HCT116 (cell line): ENCODE data around the gene IL36A. TPM values are rescaled to one million over a fixed set of nuclear protein-coding genes. Genes with fewer than 3 reads are reported as not detected.

Experiments used
- ATAC-seq: fragments of 200-7000 bp; cut with Tn5 transposase; 2 replicates; pipeline ENCODE4 v1.9.1; 2020; ENCODE audit warnings: mild to moderate bottlenecking, moderate library complexity
- BruUV-seq: library from RNA; stranded (reverse); fragments of 400-500 nt; replicated peaks from 2 replicates; lab custom pipeline; 2021; lab: Mats Ljungman, UMichigan
- CTCF ChIA-PET: fragments of 300-600 bp; sonication (Branson Sonifier 250); formaldehyde crosslinking; loops from one replicate; lab custom pipeline; 2021; ENCODE audit warnings: antibody characterized with exemption; lab: Charles Lee
- POLR2A ChIA-PET: fragments of 300-600, 350-600 bp; sonication (Branson Sonifier 250); formaldehyde crosslinking; loops from one replicate; lab custom pipeline; 2021; ENCODE audit warnings: antibody characterized with exemption; lab: Charles Lee
- RAD21 ChIA-PET, 2 experiments: fragments of 300-600 bp; sonication (Branson Sonifier 250); formaldehyde crosslinking; loops; one replicate each; lab custom pipeline; 2023; ENCODE audit warnings: low total read pairs in 2 of 2; ENCODE audit not compliant: uncharacterized antibody in 2 of 2, unreplicated experiment in 2 of 2, low non-redundant PET in 1 of 2; lab: Charles Lee
- DNase-seq: peaks from one replicate; pipeline ENCODE4 v3.0.0-alpha.2; 2010; ENCODE audit warnings: low read depth, low spot score
- H2AFZ ChIP-seq: fragments of 200-600 bp; shearing (Covaris generic), sonication (generic); 2 replicates; pipeline ENCODE4 v1.6.1; 2017; ENCODE audit warnings: low read depth, mixed run types, mixed read lengths, antibody characterized with exemption, low read length; ENCODE audit not compliant: poor library complexity, severe bottlenecking
- H3K27ac ChIP-seq: 2 replicates; pipeline ENCODE4 v1.5.1; 2012; ENCODE audit warnings: low read depth, low read length
- H3K27me3 ChIP-seq: fragments of 200-600 bp; sonication (generic); 2 replicates; pipeline ENCODE4 v1.6.1; 2016; ENCODE audit warnings: mixed run types, low read length, mixed read lengths; ENCODE audit not compliant: insufficient read depth
- H3K36me3 ChIP-seq, 2 experiments: fragments of 200-500 bp in 1 of 2; fragments of 200-600 bp in 1 of 2; sonication (Bioruptor generic) in 1 of 2; sonication (generic) in 1 of 2; 2 replicates each; pipeline versions ENCODE4 v1.5.1 to v1.6.1; 2014 to 2016; ENCODE audit warnings: low read length in 2 of 2, inconsistent platforms in 1 of 2, mixed read lengths in 1 of 2, mixed run types in 1 of 2; ENCODE audit not compliant: insufficient read depth in 2 of 2, control insufficient read depth in 1 of 2
- H3K4me1 ChIP-seq, 2 experiments: fragments of 200-600 bp in 1 of 2; sonication (generic) in 1 of 2; 2 replicates each; pipeline versions ENCODE4 v1.5.1 to v1.6.1; 2012 to 2017; ENCODE audit warnings: low read length in 2 of 2, inconsistent platforms in 1 of 2, mild to moderate bottlenecking in 1 of 2, mixed read lengths in 1 of 2, mixed run types in 1 of 2, moderate library complexity in 1 of 2; ENCODE audit not compliant: insufficient read depth in 2 of 2, control insufficient read depth in 1 of 2
- H3K4me2 ChIP-seq: fragments of 200-600 bp; sonication (generic); 2 replicates; pipeline ENCODE4 v1.6.1; 2017; ENCODE audit warnings: mixed run types, low read length, mixed read lengths
- H3K4me3 ChIP-seq, 2 experiments: fragments of 200-600 bp in 1 of 2; sonication (generic) in 1 of 2; replicated peaks in 1 of 2; 2 replicates each; pipeline ENCODE4 v1.5.1; 2011 to 2016; ENCODE audit warnings: low read length in 2 of 2, control low read depth in 1 of 2, low read depth in 1 of 2, mild to moderate bottlenecking in 1 of 2, mixed read lengths in 1 of 2, mixed run types in 1 of 2
- H3K79me2 ChIP-seq: fragments of 200-600 bp; sonication (generic); 2 replicates; pipeline ENCODE4 v1.6.1; 2017; ENCODE audit warnings: mild to moderate bottlenecking, mixed run types, low read length, moderate library complexity, mixed read lengths; ENCODE audit not compliant: insufficient read depth
- H3K9ac ChIP-seq: fragments of 200-600 bp; sonication (generic); 2 replicates; pipeline ENCODE4 v1.6.1; 2016; ENCODE audit warnings: low read length, mixed read lengths
- H3K9me2 ChIP-seq: fragments of 200-600 bp; sonication (generic), shearing (Covaris generic); 2 replicates; pipeline ENCODE4 v1.6.1; 2017; ENCODE audit warnings: mixed run types, mild to moderate bottlenecking, moderate library complexity; ENCODE audit not compliant: insufficient read depth
- H3K9me3 ChIP-seq, 2 experiments: fragments of 200-500 bp in 1 of 2; fragments of 200-600 bp in 1 of 2; sonication (Bioruptor generic) in 1 of 2; sonication (generic) in 1 of 2; 2 replicates each; pipeline ENCODE4 v1.6.1; 2014 to 2017; ENCODE audit warnings: low read length in 2 of 2, mixed read lengths in 2 of 2, inconsistent platforms in 1 of 2, low read depth in 1 of 2, mild to moderate bottlenecking in 1 of 2, mixed run types in 1 of 2, moderate library complexity in 1 of 2; ENCODE audit not compliant: control insufficient read depth in 1 of 2, insufficient read depth in 1 of 2
- H4K20me1 ChIP-seq: fragments of 200-600 bp; sonication (generic), shearing (Covaris generic); 2 replicates; pipeline ENCODE4 v1.6.1; 2017; ENCODE audit warnings: mixed run types, mild to moderate bottlenecking, moderate library complexity; ENCODE audit not compliant: insufficient read depth
- ATF3 ChIP-seq: IDR thresholded peaks from 2 replicates; pipeline ENCODE4 v1.6.1; 2012
- CBX3 ChIP-seq: IDR thresholded peaks from 2 replicates; pipeline ENCODE4 v1.6.1; 2012; ENCODE audit warnings: low read depth
- CTCF ChIP-seq, 3 experiments: fragments of 200-600 bp in 1 of 3; sonication (generic) in 1 of 3; IDR thresholded peaks in 2 of 3; conservative IDR thresholded peaks in 1 of 3; 2 replicates each; pipeline ENCODE4 v1.5.1; 2012 to 2017; ENCODE audit warnings: low read depth in 2 of 3, low read length in 2 of 3, antibody characterized with exemption in 1 of 3, borderline replicate concordance in 1 of 3, control low read depth in 1 of 3, mild to moderate bottlenecking in 1 of 3, mixed read lengths in 1 of 3, mixed run types in 1 of 3, moderate library complexity in 1 of 3; ENCODE audit not compliant: insufficient read depth in 1 of 3
- EGR1 ChIP-seq: IDR thresholded peaks from 2 replicates; pipeline ENCODE4 v1.6.1; 2012; ENCODE audit warnings: low read depth
- ELF1 ChIP-seq: IDR thresholded peaks from 2 replicates; pipeline ENCODE4 v1.6.1; 2012; ENCODE audit warnings: low read depth, borderline replicate concordance
- EZH2 ChIP-seq: fragments of 200-600 bp; sonication (generic); IDR thresholded peaks from 2 replicates; pipeline ENCODE4 v1.6.1; 2017; ENCODE audit warnings: antibody characterized with exemption, mixed run types
- EZH2phosphoT487 ChIP-seq: fragments of 200-600 bp; IDR thresholded peaks from 2 replicates; pipeline ENCODE4 v1.6.1; 2018; ENCODE audit warnings: antibody characterized with exemption, borderline replicate concordance
- FOSL1 ChIP-seq: IDR thresholded peaks from 2 replicates; pipeline ENCODE4 v1.6.1; 2012; ENCODE audit warnings: low read depth
- JUND ChIP-seq: IDR thresholded peaks from 2 replicates; pipeline ENCODE4 v1.6.1; 2012
- MAX ChIP-seq: IDR thresholded peaks from 2 replicates; pipeline ENCODE4 v1.6.1; 2012
- POLR2A ChIP-seq: IDR thresholded peaks from 2 replicates; pipeline ENCODE4 v1.7.0; 2011; ENCODE audit warnings: borderline replicate concordance; ENCODE audit not compliant: insufficient read depth, insufficient read length; ENCODE audit errors: extremely low read depth
- POLR2AphosphoS5 ChIP-seq: IDR thresholded peaks from 2 replicates; pipeline ENCODE4 v1.6.1; 2011; ENCODE audit warnings: mild to moderate bottlenecking, low read depth, low read length, moderate library complexity
- RAD21 ChIP-seq: IDR thresholded peaks from 2 replicates; pipeline ENCODE4 v1.6.1; 2012; ENCODE audit warnings: low read depth, mild to moderate bottlenecking
- REST ChIP-seq: IDR thresholded peaks from 2 replicates; pipeline ENCODE4 v1.6.1; 2012; ENCODE audit warnings: low read depth
- SP1 ChIP-seq: IDR thresholded peaks from 2 replicates; pipeline ENCODE4 v1.6.1; 2012; ENCODE audit warnings: low read depth
- SRF ChIP-seq: IDR thresholded peaks from 2 replicates; pipeline ENCODE4 v1.6.1; 2012; ENCODE audit warnings: low read depth
- TCF7L2 ChIP-seq: IDR thresholded peaks from 2 replicates; pipeline ENCODE4 v1.7.0; 2011; ENCODE audit warnings: borderline replicate concordance, inconsistent platforms; ENCODE audit not compliant: insufficient read depth, insufficient read length; ENCODE audit errors: extremely low read depth
- YY1 ChIP-seq: IDR thresholded peaks from 2 replicates; pipeline ENCODE4 v1.6.1; 2011; ENCODE audit warnings: low read length, low read depth, moderate library complexity, mild to moderate bottlenecking; ENCODE audit not compliant: insufficient replicate concordance; ENCODE audit errors: extremely low read depth
- ZBTB33 ChIP-seq: IDR thresholded peaks from 2 replicates; pipeline ENCODE4 v1.6.1; 2011; ENCODE audit warnings: mild to moderate bottlenecking, low read length, moderate library complexity; ENCODE audit not compliant: insufficient replicate concordance; ENCODE audit errors: extremely low read depth
- ZNF274 ChIP-seq: fragments of 200-500 bp; sonication (Bioruptor generic); IDR thresholded peaks from 2 replicates; pipeline ENCODE4 v1.6.1; 2014; ENCODE audit warnings: mild to moderate bottlenecking, low read depth, low read length, inconsistent platforms
- intact Hi-C: fragments of 100-400 bp; cut with micrococcal nuclease; formaldehyde crosslinking; loops from 2 replicates; pipeline ENCODE4 v1.10.0; 2022
- total RNA-seq: library from RNA; stranded (reverse); gene quantifications from one replicate; pipeline ENCODE4 v1.2.1, GENCODE V29; 2021; ENCODE audit not compliant: unreplicated experiment

IL36A gene
- total RNA-seq, 1 experiment from 2014 or later = not detected

- ATAC-seq (no peak), DNase-seq (no peak)
- BruUV-seq = no TSS peak
- Histone ChIP-seq H3K4me1 (no peaks in the 10 kb centered on the region), H3K36me3 (no peaks in the 10 kb centered on the region), H3K27ac (no peak overlapping the region), H3K79me2 (no peaks in the 10 kb centered on the region), H3K9ac (no peak overlapping the region), H3K4me3 (no peak overlapping the region), H3K9me2 (no peaks in the 10 kb centered on the region), H3K27me3 (peaks cover 7% of the 10 kb centered on the region; the same call in 1 of the 2 replicates), H3K9me3 (no peaks in the 10 kb centered on the region), H4K20me1 (no peaks in the 10 kb centered on the region), H3K4me2 (no peak overlapping the region), H2AFZ (no peak overlapping the region)
- intact Hi-C loops = no loop called here
- CTCF ChIA-PET = no interaction called here
- POLR2A ChIA-PET = no interaction called here
- no peak for TF ChIP-seq EZH2phosphoT487
- no peak for TF ChIP-seq POLR2AphosphoS5
- no peak for TF ChIP-seq YY1
- no peak for TF ChIP-seq REST
- TF ChIP-seq ATF3 = no peak
- TF ChIP-seq EGR1 = no peak
- no peak for TF ChIP-seq POLR2A
- TF ChIP-seq JUND = no peak
- TF ChIP-seq EZH2 = no peak
- no peak for TF ChIP-seq TCF7L2
- no peak for TF ChIP-seq CTCF (IDR thresholded peaks at IDR 0.05 in 2 of 3, conservative IDR thresholded peaks at IDR 0.05 in 1 of 3; ENCODE audit: borderline replicate concordance in 1 of 3, insufficient read depth in 1 of 3, low read depth in 2 of 3, low read length in 2 of 3)
- TF ChIP-seq ZNF274 = no peak
- TF ChIP-seq FOSL1 = no peak
- no peak for TF ChIP-seq RAD21
- no peak for TF ChIP-seq ELF1
- no peak for TF ChIP-seq MAX
- no peak for TF ChIP-seq ZBTB33
- TF ChIP-seq SP1 = no peak
- no peak for TF ChIP-seq SRF
- TF ChIP-seq CBX3 = no peak
- RAD21 ChIA-PET = no interaction called here
Measured at GRCh38 chr2:113039158-113039557, 33.9 kb downstream of the IL36A start.
